CD4-positive, alpha-beta T cell (primary cell): ENCODE results near the gene IRF8. TPM values are rescaled to one million over a fixed set of nuclear protein-coding genes. Genes with fewer than 3 reads are reported as not detected.

ENCODE experiments used
- ATAC-seq: fragments of 200-7000 bp; cut with Tn5 transposase; one replicate; pipeline ENCODE4 v1.10.0; 2022; ENCODE audit warnings: mild to moderate bottlenecking; ENCODE audit not compliant: poor library complexity
- CTCF ChIA-PET: fragments of 350-600 bp; sonication (Branson Sonifier 250); formaldehyde crosslinking; loops from one replicate; lab custom pipeline; 2021; ENCODE audit warnings: antibody characterized with exemption, inconsistent platforms; lab: Charles Lee
- POLR2A ChIA-PET: fragments of 350-600 bp; sonication (Branson Sonifier 250); formaldehyde crosslinking; loops from one replicate; lab custom pipeline; 2021; ENCODE audit warnings: antibody characterized with exemption, inconsistent platforms; lab: Charles Lee
- DNase-seq, 14 experiments: peaks; one replicate each; pipeline ENCODE4 v3.0.0-alpha.2; 2013 to 2020; ENCODE audit warnings: mixed read lengths in 2 of 14
- H3K27ac ChIP-seq, 2 donors: one replicate each; pipeline versions ENCODE4 v1.5.1 to v1.7.0; 2013; ENCODE audit warnings: low read length in 2 of 2, low read depth in 1 of 2, mild to moderate bottlenecking in 1 of 2
- H3K27me3 ChIP-seq, 2 experiments: 1 replicate in 1 of 2; 2 replicates in 1 of 2; pipeline versions ENCODE4 v1.6.1 to v1.7.0; 2013; ENCODE audit warnings: low read length in 2 of 2, control low read depth in 1 of 2, mild to moderate bottlenecking in 1 of 2, moderate library complexity in 1 of 2; ENCODE audit not compliant: insufficient read depth in 2 of 2, control insufficient read depth in 1 of 2
- H3K36me3 ChIP-seq: one replicate; pipeline ENCODE4 v1.6.1; 2013; ENCODE audit warnings: low read length, control low read depth; ENCODE audit not compliant: insufficient read depth
- H3K4me1 ChIP-seq: one replicate; pipeline ENCODE4 v1.6.1; 2013; ENCODE audit warnings: low read length, control low read depth; ENCODE audit not compliant: insufficient read depth
- H3K4me3 ChIP-seq: one replicate; pipeline ENCODE4 v1.5.1; 2013; ENCODE audit warnings: mild to moderate bottlenecking, low read length, moderate library complexity
- H3K9me3 ChIP-seq, 2 experiments: 1 replicate in 1 of 2; 2 replicates in 1 of 2; pipeline versions ENCODE4 v1.6.1 to v1.7.0; 2013; ENCODE audit warnings: low read length in 2 of 2, mild to moderate bottlenecking in 2 of 2, control low read depth in 1 of 2, moderate library complexity in 1 of 2; ENCODE audit not compliant: control insufficient read depth in 1 of 2, insufficient read depth in 1 of 2
- H3K27ac Mint-ChIP-seq: one replicate; pipeline ENCODE4 v1.8.0; 2020; ENCODE audit warnings: mixed read lengths
- H3K27me3 Mint-ChIP-seq: one replicate; pipeline ENCODE4 v1.8.0; 2021; ENCODE audit warnings: mixed read lengths
- H3K36me3 Mint-ChIP-seq: one replicate; pipeline ENCODE4 v1.8.0; 2021; ENCODE audit warnings: low read depth, mixed read lengths
- H3K4me1 Mint-ChIP-seq: one replicate; pipeline ENCODE4 v1.8.0; 2021; ENCODE audit warnings: low read depth, mixed read lengths
- H3K4me3 Mint-ChIP-seq: one replicate; pipeline ENCODE4 v1.8.0; 2020; ENCODE audit warnings: mild to moderate bottlenecking, mixed read lengths
- H3K9me3 Mint-ChIP-seq: one replicate; pipeline ENCODE4 v1.8.0; 2020; ENCODE audit warnings: mixed read lengths
- intact Hi-C, 2 experiments: fragments of 100-400 bp; cut with DNase I in 1 of 2; cut with micrococcal nuclease in 1 of 2; formaldehyde crosslinking; loops; one replicate each; pipeline versions ENCODE4 v1.15.1 to v1.9.0; 2023 to 2025; cut with DNase I, micrococcal nuclease
- polyA plus RNA-seq, 2 donors: library from polyadenylated mRNA; unstranded; fragments of 120-200 nt; gene quantifications; one replicate each; pipeline ENCODE4 v1.2.1, GENCODE V29; 2013
- total RNA-seq, 174 experiments: library from RNA in 2 of 174; stranded (reverse) in 2 of 174; gene quantifications; one replicate each; pipeline ENCODE4 v1.2.3 and lab custom pipeline; 2021 to 2026
- TF ChIP-seq, protein P1 (sequence below): fragments of 200-600 bp; IDR thresholded peaks from one replicate; pipeline ENCODE4 v1.8.0; 2022; ENCODE audit warnings: antibody characterized with exemption, mild to moderate bottlenecking

Gene IRF8, protein sequence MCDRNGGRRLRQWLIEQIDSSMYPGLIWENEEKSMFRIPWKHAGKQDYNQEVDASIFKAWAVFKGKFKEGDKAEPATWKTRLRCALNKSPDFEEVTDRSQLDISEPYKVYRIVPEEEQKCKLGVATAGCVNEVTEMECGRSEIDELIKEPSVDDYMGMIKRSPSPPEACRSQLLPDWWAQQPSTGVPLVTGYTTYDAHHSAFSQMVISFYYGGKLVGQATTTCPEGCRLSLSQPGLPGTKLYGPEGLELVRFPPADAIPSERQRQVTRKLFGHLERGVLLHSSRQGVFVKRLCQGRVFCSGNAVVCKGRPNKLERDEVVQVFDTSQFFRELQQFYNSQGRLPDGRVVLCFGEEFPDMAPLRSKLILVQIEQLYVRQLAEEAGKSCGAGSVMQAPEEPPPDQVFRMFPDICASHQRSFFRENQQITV
- total RNA-seq (10 to 100 TPM; 11.3 to 13.2 TPM), total RNA-seq (lab: John Stamatoyannopoulos, UW) (2.8 to 1,232 (median 35.5) reads per million in 172 experiments)
- polyA plus RNA-seq (2013, experiment 1 of 2), result 32.9 TPM
- polyA plus RNA-seq (2013, experiment 2 of 2), result 16.7 TPM

DNA sequence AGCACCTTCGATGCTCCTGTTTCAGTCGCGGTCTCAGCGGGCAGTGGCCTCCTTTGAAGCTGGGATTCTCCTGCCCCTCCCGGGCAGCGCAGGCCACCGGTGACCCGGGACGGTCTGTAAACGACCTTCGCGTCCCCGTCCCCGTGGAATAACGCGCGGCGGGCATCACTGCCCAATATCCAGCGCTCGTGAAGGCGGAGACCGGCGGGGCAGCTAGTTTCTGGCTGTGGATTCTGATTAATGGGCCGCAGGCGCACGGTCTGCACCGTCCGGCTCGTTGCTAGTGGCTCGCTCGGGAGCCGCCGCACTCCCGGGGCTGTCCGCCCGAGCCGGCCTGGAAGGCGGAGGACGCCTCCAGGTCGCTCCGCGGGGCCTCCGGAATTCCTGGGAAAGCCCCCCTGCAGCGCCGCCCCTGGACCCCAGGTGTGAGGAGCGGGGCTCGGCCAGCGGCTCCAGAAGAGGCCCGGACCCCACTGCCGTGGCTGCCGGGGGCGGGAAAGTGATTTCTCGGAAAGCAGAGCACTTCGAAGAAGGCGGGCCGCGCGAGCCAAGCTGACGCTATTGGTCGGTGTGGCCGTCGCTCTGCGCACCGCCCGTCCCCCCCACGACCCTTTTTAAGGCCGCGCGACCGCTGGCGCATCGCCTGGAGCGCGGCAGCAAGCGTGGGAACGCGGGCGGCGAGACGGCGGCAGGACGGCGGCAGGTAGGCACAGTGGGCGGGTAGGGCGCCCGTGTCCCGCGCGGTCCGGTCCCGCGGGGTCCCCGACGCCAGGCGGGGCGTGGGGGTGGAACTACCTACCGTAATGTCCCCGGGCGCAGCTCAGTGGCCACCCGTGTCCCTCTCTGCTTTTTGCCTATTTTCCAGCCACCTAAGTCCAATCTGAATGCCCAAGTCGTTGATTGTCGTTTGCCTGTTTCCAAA is at the start of gene IRF8:
IRF8 (plus strand) TSS at position 642 of the 922 bp plus-strand sequence. CDS start 3,854 bp downstream, outside the sequence.
- peaks cover 0 to 13% of the 10 kb centered on the region in 2 experiments for H3K27me3 ChIP-seq
- intact Hi-C loops, result loop anchor here (5.0 to 10.0 kb wide), 2 partner anchors 74 to 76 kb away; no protein-coding TSS in a partner anchor
- no peaks in the 10 kb centered on the region for H3K9me3 Mint-ChIP-seq
- peaks cover 45% of the 10 kb centered on the region for H3K4me1 Mint-ChIP-seq
- H3K27me3 Mint-ChIP-seq, result peaks cover 31% of the 10 kb centered on the region
- H3K4me1 ChIP-seq, result peaks cover 43% of the 10 kb centered on the region
- CTCF ChIA-PET, result interaction anchor here (1.4 kb wide), 1 partner anchor 77 kb away, joined by 4 read pairs; no protein-coding TSS in a partner anchor
- H3K9me3 ChIP-seq, result no peaks in the 10 kb centered on the region
- H3K36me3 ChIP-seq, result no peaks in the 10 kb centered on the region
- H3K36me3 Mint-ChIP-seq, result no peaks in the 10 kb centered on the region
- no peak within 1 kb of the TSS for H3K27ac Mint-ChIP-seq
- ATAC-seq (peak; percentile 78), DNase-seq (peak; percentile 33 to 86 (median 60))
- TF ChIP-seq, protein P1, sequence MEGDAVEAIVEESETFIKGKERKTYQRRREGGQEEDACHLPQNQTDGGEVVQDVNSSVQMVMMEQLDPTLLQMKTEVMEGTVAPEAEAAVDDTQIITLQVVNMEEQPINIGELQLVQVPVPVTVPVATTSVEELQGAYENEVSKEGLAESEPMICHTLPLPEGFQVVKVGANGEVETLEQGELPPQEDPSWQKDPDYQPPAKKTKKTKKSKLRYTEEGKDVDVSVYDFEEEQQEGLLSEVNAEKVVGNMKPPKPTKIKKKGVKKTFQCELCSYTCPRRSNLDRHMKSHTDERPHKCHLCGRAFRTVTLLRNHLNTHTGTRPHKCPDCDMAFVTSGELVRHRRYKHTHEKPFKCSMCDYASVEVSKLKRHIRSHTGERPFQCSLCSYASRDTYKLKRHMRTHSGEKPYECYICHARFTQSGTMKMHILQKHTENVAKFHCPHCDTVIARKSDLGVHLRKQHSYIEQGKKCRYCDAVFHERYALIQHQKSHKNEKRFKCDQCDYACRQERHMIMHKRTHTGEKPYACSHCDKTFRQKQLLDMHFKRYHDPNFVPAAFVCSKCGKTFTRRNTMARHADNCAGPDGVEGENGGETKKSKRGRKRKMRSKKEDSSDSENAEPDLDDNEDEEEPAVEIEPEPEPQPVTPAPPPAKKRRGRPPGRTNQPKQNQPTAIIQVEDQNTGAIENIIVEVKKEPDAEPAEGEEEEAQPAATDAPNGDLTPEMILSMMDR, result no peak
- H3K4me3 Mint-ChIP-seq, result peak within 1 kb of the TSS; percentile 91
- POLR2A ChIA-PET, result interaction anchor here (1.8 to 1.9 kb wide), 2 partner anchors 9 to 37 kb away, joined by 3 to 5 read pairs; no protein-coding TSS in a partner anchor
- no peak within 1 kb of the TSS for H3K27ac ChIP-seq
- peak within 1 kb of the TSS; percentile 65 for H3K4me3 ChIP-seq

DNA sequence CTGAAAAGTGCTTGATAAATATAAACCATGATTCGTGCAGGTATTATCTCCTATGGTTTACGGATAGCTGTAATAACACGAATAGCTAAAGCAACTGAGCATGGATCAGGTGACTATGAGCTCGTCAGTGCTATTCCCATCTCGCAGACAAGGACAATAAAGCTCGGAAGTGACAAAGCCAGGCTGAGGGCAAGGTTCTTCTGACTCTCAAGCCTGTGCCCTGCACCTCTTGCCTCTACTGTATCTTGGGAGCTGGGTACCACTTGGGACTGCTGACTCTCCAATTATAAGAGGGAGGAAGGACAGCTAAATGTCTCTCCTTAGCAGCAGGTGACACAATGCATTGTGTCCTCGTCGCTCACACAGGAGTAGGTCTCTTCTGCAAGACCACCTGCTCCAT is 49.6 kb upstream of the IRF8 start:
- POLR2A ChIA-PET, result no interaction called here
- no peaks in the 10 kb centered on the region for H3K4me1 ChIP-seq

More for the DNA sequence above, 49.6 kb upstream of the IRF8 start:
- no peak overlapping the region for H3K4me3 ChIP-seq
- H3K27ac Mint-ChIP-seq, result no peak overlapping the region
- peaks cover 9% of the 10 kb centered on the region for H3K4me1 Mint-ChIP-seq
- no peaks in the 10 kb centered on the region for H3K27me3 ChIP-seq
- DNase-seq (no peak), ATAC-seq (no peak)
- H3K27me3 Mint-ChIP-seq, result peaks cover 13% of the 10 kb centered on the region
- no peaks in the 10 kb centered on the region for H3K36me3 ChIP-seq
- H3K9me3 ChIP-seq, result no peaks in the 10 kb centered on the region
- TF ChIP-seq, protein P1, result no peak
- H3K27ac ChIP-seq, result no peak overlapping the region
- intact Hi-C loops, result no loop called here
- H3K9me3 Mint-ChIP-seq, result no peaks in the 10 kb centered on the region
- CTCF ChIA-PET, result interaction anchor here (0.7 kb wide), 1 partner anchor 28 kb away, joined by 3 read pairs; no protein-coding TSS in a partner anchor
- H3K36me3 Mint-ChIP-seq, result no peaks in the 10 kb centered on the region
- H3K4me3 Mint-ChIP-seq, result no peak overlapping the region
